NT2/D1 (cell line): ENCODE measurements around the gene GPR171.

Experiments used
- DNase-seq: peaks from one replicate; pipeline ENCODE4 v3.0.0-alpha.2; 2011; ENCODE audit warnings: low read depth, low spot score
- H3K27me3 ChIP-seq: 2 replicates; pipeline ENCODE4 v1.6.0; 2011; ENCODE audit warnings: mild to moderate bottlenecking; ENCODE audit not compliant: insufficient read length, insufficient read depth
- H3K36me3 ChIP-seq: 2 replicates; pipeline ENCODE4 v1.6.1; 2011; ENCODE audit warnings: mild to moderate bottlenecking, low read length, mixed read lengths; ENCODE audit not compliant: insufficient read depth, insufficient read length
- H3K4me1 ChIP-seq: 2 replicates; pipeline ENCODE4 v1.5.1; 2011; ENCODE audit not compliant: insufficient read depth, insufficient read length
- H3K4me3 ChIP-seq: 2 replicates; pipeline ENCODE4 v1.5.1; 2011; ENCODE audit warnings: low read depth; ENCODE audit not compliant: insufficient read length
- H3K9ac ChIP-seq: 2 replicates; pipeline ENCODE4 v1.6.0; 2011; ENCODE audit warnings: low read depth; ENCODE audit not compliant: insufficient read length
- H3K9me3 ChIP-seq: 2 replicates; pipeline ENCODE4 v1.5.1; 2011; ENCODE audit warnings: mild to moderate bottlenecking, low read length; ENCODE audit not compliant: insufficient read depth
- SUZ12 ChIP-seq: IDR thresholded peaks from 2 replicates; pipeline ENCODE4 v1.6.1; 2011; ENCODE audit not compliant: insufficient read length, insufficient read depth; ENCODE audit errors: extremely low read depth
- YY1 ChIP-seq: IDR thresholded peaks from 2 replicates; pipeline ENCODE4 v1.6.1; 2011; ENCODE audit not compliant: insufficient read length, insufficient read depth
- ZNF274 ChIP-seq: IDR thresholded peaks from 2 replicates; pipeline ENCODE4 v1.6.1; 2011; ENCODE audit warnings: mild to moderate bottlenecking, low read depth, low read length

The GPR171 gene

DNA sequence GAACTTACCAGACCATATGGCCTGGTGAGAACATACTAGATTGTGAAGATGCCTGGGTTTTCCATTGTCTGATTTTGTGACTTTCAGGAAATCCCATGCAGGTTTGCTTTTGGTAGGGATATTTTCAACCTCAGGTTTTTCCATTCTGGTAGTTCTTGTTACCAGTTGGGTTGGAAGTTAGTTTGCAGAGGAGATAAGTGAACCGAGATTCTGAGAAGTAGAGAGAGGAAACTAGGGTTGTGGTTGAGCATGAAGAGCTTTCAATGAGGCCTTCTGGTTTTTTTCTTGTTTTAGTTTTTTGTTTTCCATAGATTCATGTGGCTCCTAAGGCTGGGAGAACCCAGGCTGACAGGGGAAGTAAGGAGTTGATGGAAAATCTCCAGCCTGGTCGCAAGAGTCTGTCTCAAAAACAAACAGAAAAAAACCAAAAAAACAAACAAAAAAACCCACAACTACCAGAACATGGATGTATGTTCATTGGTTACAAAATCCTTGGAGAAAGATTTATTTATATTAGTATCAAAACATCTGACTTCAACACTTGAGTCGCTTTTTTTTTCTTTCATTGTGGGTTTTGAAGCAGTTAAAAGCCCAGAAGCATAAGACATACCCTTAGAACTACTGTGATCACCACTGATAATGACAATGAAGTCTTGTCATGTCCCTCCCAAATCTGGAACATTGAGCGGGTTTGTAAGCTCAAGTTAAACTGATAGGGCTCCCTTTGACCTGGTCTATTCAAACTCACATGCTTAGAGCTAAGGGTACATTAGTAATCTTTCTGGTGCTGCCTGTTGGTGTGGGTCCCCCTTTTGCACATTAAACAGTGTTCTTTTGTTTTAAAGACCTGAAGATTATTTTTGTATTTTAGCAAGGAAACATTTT is 3.2 kb downstream of the GPR171 start:
- H3K27me3 ChIP-seq, result no peaks in the 10 kb centered on the region
- no peak for DNase-seq
- no peaks in the 10 kb centered on the region for H3K36me3 ChIP-seq
- TF ChIP-seq SUZ12 (no peak), YY1 (no peak), ZNF274 (no peak)
- H3K9ac ChIP-seq, result no peak overlapping the region
- H3K4me3 ChIP-seq, result no peak overlapping the region
- H3K4me1 ChIP-seq, result no peaks in the 10 kb centered on the region
- H3K9me3 ChIP-seq, result no peaks in the 10 kb centered on the region

DNA sequence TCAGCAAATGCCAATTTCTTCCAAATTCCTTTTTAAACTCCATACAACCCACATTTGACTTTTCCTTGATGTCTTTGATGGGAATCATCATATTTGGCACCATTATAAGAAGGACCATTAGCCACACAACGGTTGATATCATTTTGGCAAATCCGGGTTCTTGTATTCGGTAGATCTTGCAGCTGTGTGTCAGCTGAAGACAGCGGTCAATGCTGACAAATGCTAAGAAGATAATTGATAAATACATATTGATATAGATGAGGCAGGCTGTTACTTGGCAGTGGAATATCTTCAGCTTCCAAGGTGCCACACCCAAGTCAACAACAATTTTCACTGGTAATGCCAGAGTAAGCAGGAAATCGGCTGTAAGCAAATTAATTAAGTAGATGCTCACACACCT is 4.2 kb downstream of the GPR171 start:
- Histone ChIP-seq H3K9ac (no peak overlapping the region), H3K4me1 (no peaks in the 10 kb centered on the region), H3K9me3 (no peaks in the 10 kb centered on the region), H3K27me3 (no peaks in the 10 kb centered on the region), H3K4me3 (no peak overlapping the region), H3K36me3 (peaks cover 2% of the 10 kb centered on the region)
- DNase-seq, result no peak
- TF ChIP-seq SUZ12 (no peak), YY1 (no peak), ZNF274 (no peak)

DNA sequence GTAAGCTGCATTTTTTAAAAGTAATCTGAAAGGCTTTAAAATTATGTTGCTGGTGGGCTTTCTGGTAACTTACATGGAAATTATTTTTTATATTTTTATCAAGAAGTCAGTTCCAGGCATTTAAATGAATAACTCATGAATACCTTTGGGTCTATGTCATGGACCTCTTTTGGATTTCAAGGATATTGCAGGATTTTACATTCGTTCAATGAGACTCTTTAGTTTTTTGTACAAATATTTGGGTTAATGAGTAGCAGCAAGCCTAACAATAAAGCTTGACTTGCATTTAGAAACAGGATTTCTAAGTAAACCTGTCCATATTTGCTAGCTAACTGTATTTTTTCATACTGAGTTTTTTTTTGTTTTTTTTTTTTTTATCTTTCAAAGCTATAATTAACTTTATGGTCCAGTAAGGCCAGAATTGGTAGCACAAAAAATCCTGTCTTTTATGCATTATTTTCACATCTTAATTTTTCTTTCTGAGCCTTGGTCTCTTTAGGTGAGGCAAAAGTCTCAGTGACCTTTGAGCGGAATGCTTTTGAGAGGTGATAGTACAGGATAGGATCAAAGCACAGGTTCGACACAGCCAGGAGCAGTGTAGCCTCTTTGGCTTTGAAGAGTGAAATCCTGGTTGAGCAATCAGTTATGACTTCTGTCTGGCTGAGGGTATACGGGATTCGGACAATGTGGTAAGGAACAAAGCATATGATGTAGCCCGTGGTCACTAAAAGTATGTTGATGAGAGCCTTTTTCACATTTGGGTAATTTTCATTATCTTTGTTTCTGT is 4.8 kb downstream of the GPR171 start:
- Histone ChIP-seq H3K36me3 (peaks cover 5% of the 10 kb centered on the region), H3K9me3 (no peaks in the 10 kb centered on the region), H3K4me1 (no peaks in the 10 kb centered on the region), H3K9ac (no peak overlapping the region), H3K27me3 (no peaks in the 10 kb centered on the region), H3K4me3 (no peak overlapping the region)
- DNase-seq, result no peak
- TF ChIP-seq YY1, result no peak
- no peak for TF ChIP-seq ZNF274
- no peak for TF ChIP-seq SUZ12

- no peak for DNase-seq
- H3K4me3 ChIP-seq, result no peak overlapping the region
- H3K4me1 ChIP-seq, result no peaks in the 10 kb centered on the region
- peaks cover 9% of the 10 kb centered on the region for H3K36me3 ChIP-seq
- no peak overlapping the region for H3K9ac ChIP-seq
- no peaks in the 10 kb centered on the region for H3K27me3 ChIP-seq
- TF ChIP-seq ZNF274, result no peak
- no peak for TF ChIP-seq SUZ12
- no peak for TF ChIP-seq YY1
- no peaks in the 10 kb centered on the region for H3K9me3 ChIP-seq
Measured at GRCh38 chr3:151197228-151197627, 5.8 kb downstream of the GPR171 start.

DNA sequence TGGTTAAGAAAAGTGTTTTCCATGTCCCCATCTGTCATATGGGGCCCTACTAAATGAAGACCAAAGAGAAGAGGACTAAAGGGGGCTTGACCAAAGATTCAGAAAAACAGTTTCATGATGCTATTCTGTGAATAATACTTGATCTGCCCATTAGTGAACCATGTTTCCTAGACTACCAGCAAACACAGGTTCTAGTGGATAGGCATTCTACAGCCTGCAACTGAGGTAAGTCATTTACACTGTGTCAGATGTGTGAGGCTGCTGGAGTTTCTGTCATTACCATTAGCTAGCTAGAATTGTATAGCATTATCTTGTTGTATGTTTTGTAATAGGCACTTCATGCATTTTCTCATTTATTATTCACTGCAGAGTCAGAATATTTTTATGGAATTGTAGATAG is 6.6 kb downstream of the GPR171 start:
- DNase-seq, result no peak
- TF ChIP-seq YY1, result no peak
- no peak for TF ChIP-seq ZNF274
- no peak for TF ChIP-seq SUZ12
- no peak overlapping the region for H3K9ac ChIP-seq
- peaks cover 9% of the 10 kb centered on the region for H3K36me3 ChIP-seq
- H3K9me3 ChIP-seq, result no peaks in the 10 kb centered on the region
- H3K4me1 ChIP-seq, result no peaks in the 10 kb centered on the region
- no peaks in the 10 kb centered on the region for H3K27me3 ChIP-seq
- H3K4me3 ChIP-seq, result no peak overlapping the region

- no peak overlapping the region for H3K9ac ChIP-seq
- no peaks in the 10 kb centered on the region for H3K9me3 ChIP-seq
- no peaks in the 10 kb centered on the region for H3K4me1 ChIP-seq
- no peak for TF ChIP-seq ZNF274
- TF ChIP-seq SUZ12, result no peak
- no peak for TF ChIP-seq YY1
- H3K27me3 ChIP-seq, result no peaks in the 10 kb centered on the region
- H3K4me3 ChIP-seq, result no peak overlapping the region
- no peak for DNase-seq
- peaks cover 12% of the 10 kb centered on the region for H3K36me3 ChIP-seq
Measured at GRCh38 chr3:151195826-151196225, 7.2 kb downstream of the GPR171 start.

DNA sequence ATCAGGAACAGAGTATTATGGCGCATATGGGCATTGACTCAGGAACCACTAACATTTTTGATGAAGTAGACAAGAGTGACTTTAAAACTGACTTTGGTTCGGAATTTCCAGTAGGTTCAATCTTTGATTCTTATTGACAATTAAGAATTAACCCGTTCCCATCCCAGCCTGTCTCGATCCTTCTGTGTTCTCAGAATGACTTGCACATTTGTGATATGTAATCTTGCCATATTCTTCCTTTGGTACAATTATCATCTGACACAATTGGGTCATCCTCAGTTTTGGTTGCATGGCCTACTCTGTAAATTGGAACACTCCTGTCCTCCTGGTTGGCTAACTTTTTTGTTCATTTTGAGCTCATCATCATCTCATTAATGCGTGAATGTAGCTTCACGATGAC is 10.5 kb downstream of the GPR171 start:
- no peak for DNase-seq
- peaks cover 18% of the 10 kb centered on the region for H3K36me3 ChIP-seq
- H3K9me3 ChIP-seq, result no peaks in the 10 kb centered on the region
- no peaks in the 10 kb centered on the region for H3K27me3 ChIP-seq
- no peak overlapping the region for H3K9ac ChIP-seq
- TF ChIP-seq YY1 (no peak), SUZ12 (no peak), ZNF274 (no peak)
- no peak overlapping the region for H3K4me3 ChIP-seq
- H3K4me1 ChIP-seq, result no peaks in the 10 kb centered on the region
